ENCODE data around the gene PTDSS2. TPM values are rescaled to one million over a fixed set of nuclear protein-coding genes. Genes with fewer than 3 reads are reported as not detected.
"Not testable (repeated sequence)": the region's sequence is repeated elsewhere in the genome, so short reads cannot be mapped to it uniquely, and the experiment has no call there.

Gene PTDSS2
- total RNA-seq = 10 to 100 TPM; 33.0 to 45.2 (median 39.0) TPM

- ATAC-seq (ENCODE audit: low FRiP score) = peak; percentile 88
- DNase-seq (ENCODE audit: low spot score) = peak; percentile 92
- TF ChIP-seq CTCF (IDR thresholded peaks at IDR 0.05) = no peak
Measured at GRCh38 chr11:449889-450808, at the start of gene PTDSS2. Gene PTDSS2 (plus strand): TSS chr11:450279. CDS start chr11:450456, 177 bp downstream.

GRCh38 chr11:401196-401595 lies 48.9 kb upstream of the PTDSS2 start:
- DNase-seq (ENCODE audit: low spot score); ATAC-seq (ENCODE audit: low FRiP score): not testable (repeated sequence)

GRCh38 chr11:403021-403760 lies 46.9 kb upstream of the PTDSS2 start:
- DNase-seq (ENCODE audit: low spot score) (no peak), ATAC-seq (ENCODE audit: low FRiP score) (no peak)
- TF ChIP-seq CTCF (IDR thresholded peaks at IDR 0.05) = no peak

GRCh38 chr11:403761-404431 lies 46.2 kb upstream of the PTDSS2 start:
- no peak for ATAC-seq (ENCODE audit: low FRiP score)
- TF ChIP-seq CTCF (IDR thresholded peaks at IDR 0.05) = no peak
- no peak for DNase-seq (ENCODE audit: low spot score)

- TF ChIP-seq CTCF (IDR thresholded peaks at IDR 0.05) = no peak
- ATAC-seq (ENCODE audit: low FRiP score) (no peak), DNase-seq (ENCODE audit: low spot score) (no peak)
Measured at GRCh38 chr11:404551-405264, 45.4 kb upstream of the PTDSS2 start.

GRCh38 chr11:405323-405953 lies 44.6 kb upstream of the PTDSS2 start:
- ATAC-seq (ENCODE audit: low FRiP score) (no peak), DNase-seq (ENCODE audit: low spot score) (no peak)
- TF ChIP-seq CTCF (IDR thresholded peaks at IDR 0.05) = no peak
